Esophagus squamous epithelium (tissue), 4 donors: ENCODE data around the gene TCF12.

ENCODE experiments used
- POLR2A ChIP-seq, 4 donors: fragments of 450-650 bp; IDR thresholded peaks; one replicate each; pipeline ENCODE4 v1.6.1; 2017; ENCODE audit warnings: antibody characterized with exemption in 4 of 4, mild to moderate bottlenecking in 4 of 4, moderate library complexity in 3 of 4
- TF ChIP-seq, protein P1 (sequence below), 6 experiments: fragments of 450-650 bp in 4 of 6; fragments of 200-600 bp in 2 of 6; sonication (generic) in 2 of 6; IDR thresholded peaks; one replicate each; pipeline ENCODE4 v1.5.1; 2016 to 2019; ENCODE audit warnings: antibody characterized with exemption in 6 of 6, mild to moderate bottlenecking in 4 of 6, moderate library complexity in 4 of 6

DNA sequence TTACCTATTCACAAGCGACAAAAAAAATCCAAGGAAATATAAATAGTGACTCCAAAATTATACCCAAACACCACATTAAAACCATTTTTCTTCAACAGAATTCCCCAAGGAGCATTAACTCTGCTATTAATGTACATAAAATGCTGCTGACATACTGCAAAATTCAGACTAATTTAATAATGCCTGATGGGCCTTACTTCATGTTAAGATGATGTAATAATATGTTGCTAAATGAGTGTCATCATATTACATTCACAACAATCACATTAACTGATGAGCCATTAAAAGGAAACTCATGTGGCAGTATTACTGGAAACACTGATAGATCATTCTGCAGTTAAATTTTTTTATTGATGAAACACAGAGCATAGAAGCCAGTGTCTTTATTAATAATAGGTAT, 253.0 kb downstream of the TCF12 start:
- TF ChIP-seq, protein P1, sequence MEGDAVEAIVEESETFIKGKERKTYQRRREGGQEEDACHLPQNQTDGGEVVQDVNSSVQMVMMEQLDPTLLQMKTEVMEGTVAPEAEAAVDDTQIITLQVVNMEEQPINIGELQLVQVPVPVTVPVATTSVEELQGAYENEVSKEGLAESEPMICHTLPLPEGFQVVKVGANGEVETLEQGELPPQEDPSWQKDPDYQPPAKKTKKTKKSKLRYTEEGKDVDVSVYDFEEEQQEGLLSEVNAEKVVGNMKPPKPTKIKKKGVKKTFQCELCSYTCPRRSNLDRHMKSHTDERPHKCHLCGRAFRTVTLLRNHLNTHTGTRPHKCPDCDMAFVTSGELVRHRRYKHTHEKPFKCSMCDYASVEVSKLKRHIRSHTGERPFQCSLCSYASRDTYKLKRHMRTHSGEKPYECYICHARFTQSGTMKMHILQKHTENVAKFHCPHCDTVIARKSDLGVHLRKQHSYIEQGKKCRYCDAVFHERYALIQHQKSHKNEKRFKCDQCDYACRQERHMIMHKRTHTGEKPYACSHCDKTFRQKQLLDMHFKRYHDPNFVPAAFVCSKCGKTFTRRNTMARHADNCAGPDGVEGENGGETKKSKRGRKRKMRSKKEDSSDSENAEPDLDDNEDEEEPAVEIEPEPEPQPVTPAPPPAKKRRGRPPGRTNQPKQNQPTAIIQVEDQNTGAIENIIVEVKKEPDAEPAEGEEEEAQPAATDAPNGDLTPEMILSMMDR (IDR thresholded peaks at IDR 0.05): no peak
- TF ChIP-seq POLR2A (IDR thresholded peaks at IDR 0.05): no peak
